Loucy (cell line): Measurements from ENCODE around the gene NFATC1.

ENCODE experiments used
- H2AFZ ChIP-seq: fragments of 200-600 bp; sonication (generic); 2 replicates; pipeline ENCODE4 v1.6.0; 2016; ENCODE audit warnings: antibody characterized with exemption, mild to moderate bottlenecking, low read length, moderate library complexity
- H3F3A ChIP-seq: fragments of 200-600 bp; 2 replicates; pipeline ENCODE4 v1.6.0; 2016; ENCODE audit warnings: antibody characterized with exemption, low read depth, mild to moderate bottlenecking
- H3K27me3 ChIP-seq: fragments of 200-600 bp; sonication (generic); 2 replicates; pipeline ENCODE4 v1.6.1; 2014; ENCODE audit warnings: low read length, mild to moderate bottlenecking; ENCODE audit not compliant: insufficient read depth, poor library complexity, severe bottlenecking
- H3K36me3 ChIP-seq: fragments of 200-600 bp; sonication (generic); 2 replicates; pipeline ENCODE4 v1.6.1; 2016; ENCODE audit warnings: low read length; ENCODE audit not compliant: insufficient read depth
- H3K4me1 ChIP-seq: fragments of 200-600 bp; sonication (generic); 2 replicates; pipeline ENCODE4 v1.5.1; 2014; ENCODE audit warnings: low read length, mild to moderate bottlenecking; ENCODE audit not compliant: insufficient read depth, poor library complexity, severe bottlenecking
- H3K4me2 ChIP-seq: fragments of 200-600 bp; sonication (generic); 2 replicates; pipeline ENCODE4 v1.6.0; 2014; ENCODE audit warnings: antibody characterized with exemption, low read length, low read depth, mild to moderate bottlenecking; ENCODE audit not compliant: poor library complexity, severe bottlenecking
- H3K4me3 ChIP-seq: fragments of 200-600 bp; sonication (generic); 2 replicates; pipeline ENCODE4 v1.5.1; 2014; ENCODE audit warnings: low read length, mild to moderate bottlenecking, mixed read lengths; ENCODE audit not compliant: poor library complexity, severe bottlenecking
- H3K79me2 ChIP-seq: fragments of 200-600 bp; sonication (generic); 2 replicates; pipeline ENCODE4 v1.6.1; 2014; ENCODE audit warnings: low read length; ENCODE audit not compliant: insufficient read depth
- H3K9ac ChIP-seq: fragments of 200-600 bp; sonication (generic); 2 replicates; pipeline ENCODE4 v1.6.0; 2014; ENCODE audit warnings: mild to moderate bottlenecking, low read depth, low read length, moderate library complexity; ENCODE audit not compliant: poor library complexity, severe bottlenecking
- H3K9me2 ChIP-seq: fragments of 200-600 bp; sonication (generic); replicated peaks from 2 replicates; pipeline ENCODE4 v1.6.1; 2016; ENCODE audit warnings: low read depth, low read length, mixed read lengths
- H3K9me3 ChIP-seq: fragments of 200-600 bp; sonication (generic); 2 replicates; pipeline ENCODE4 v1.6.1; 2014; ENCODE audit warnings: mild to moderate bottlenecking, antibody characterized with exemption, low read length, low read depth; ENCODE audit not compliant: insufficient read depth
- H4K20me1 ChIP-seq: fragments of 200-600 bp; sonication (generic); 2 replicates; pipeline ENCODE4 v1.6.0; 2014; ENCODE audit warnings: antibody characterized with exemption, low read length, mild to moderate bottlenecking; ENCODE audit not compliant: insufficient read depth, poor library complexity, severe bottlenecking
- CTCF ChIP-seq: fragments of 200-600 bp; sonication (generic); conservative IDR thresholded peaks from 2 replicates; pipeline ENCODE4 v1.5.1; 2014; ENCODE audit warnings: mild to moderate bottlenecking, antibody characterized with exemption, low read length
- EZH2phosphoT487 ChIP-seq: fragments of 200-600 bp; IDR thresholded peaks from 2 replicates; pipeline ENCODE4 v1.6.1; 2018; ENCODE audit warnings: antibody characterized with exemption, mild to moderate bottlenecking, moderate library complexity, borderline replicate concordance

NFATC1 gene

DNA sequence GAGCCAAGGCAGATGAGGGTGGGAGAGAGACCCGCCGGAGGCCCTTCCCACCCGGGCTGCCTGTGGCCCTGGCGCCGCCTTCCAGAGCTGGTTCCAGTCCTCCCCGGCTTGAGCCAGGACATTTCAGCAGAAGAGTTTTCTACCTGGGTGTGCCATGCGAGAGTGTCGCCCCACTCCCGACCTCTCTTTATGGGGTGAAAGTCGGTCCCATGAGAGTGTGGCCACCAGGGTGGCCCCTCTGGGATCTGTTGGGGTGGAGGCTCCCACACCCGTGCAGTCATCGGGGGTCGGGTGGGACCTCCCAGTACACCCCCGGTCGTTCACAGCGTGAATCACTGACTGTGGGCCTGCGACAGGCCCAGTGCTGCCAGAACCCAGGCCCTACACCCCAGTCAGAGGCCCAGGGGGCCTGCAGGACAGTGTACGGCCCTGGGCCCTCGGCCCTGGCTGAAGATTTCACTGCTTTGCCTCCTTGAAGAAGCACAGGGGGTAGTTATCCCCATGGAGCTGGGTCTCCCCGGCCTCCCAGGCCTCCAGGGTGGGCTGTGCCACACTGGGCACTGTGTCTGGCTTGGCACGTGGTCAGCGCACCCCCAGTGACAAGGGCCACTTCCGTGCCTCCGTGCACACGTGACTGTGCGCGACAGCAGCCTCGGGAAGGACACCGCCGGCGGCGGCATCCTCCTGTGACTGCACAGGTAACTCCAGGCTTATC lies 5.9 kb downstream of the NFATC1 start:
- H3K9ac ChIP-seq: no peak overlapping the region
- H3K4me3 ChIP-seq: peak overlapping the region; percentile 51
- no peaks in the 10 kb centered on the region for H3F3A ChIP-seq

DNA sequence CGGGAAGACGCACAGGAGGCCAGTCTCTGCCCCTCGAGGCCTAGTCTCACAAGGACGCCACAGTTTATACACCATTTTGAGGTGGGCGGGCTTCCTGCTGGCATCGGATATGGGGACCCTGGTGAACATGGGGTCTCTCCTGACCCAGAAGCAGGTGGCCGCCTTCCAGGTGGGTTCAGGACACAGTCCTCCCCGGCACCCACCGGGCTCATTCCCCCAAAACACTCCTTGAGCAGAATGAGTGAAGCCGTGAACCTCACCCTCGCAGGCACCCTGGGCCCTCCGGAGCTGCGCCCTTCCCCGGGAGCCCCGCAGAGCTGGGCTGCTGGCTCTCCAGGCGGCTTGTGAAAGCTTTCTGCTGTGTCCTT lies 6.5 kb downstream of the NFATC1 start:
- Histone ChIP-seq H3K9ac (no peak overlapping the region), H3K4me3 (no peak overlapping the region), H3K4me2 (peak overlapping the region; percentile 68)

More for the DNA sequence above, 5.9 kb downstream of the NFATC1 start:
- Histone ChIP-seq H3K9me3 (no peaks in the 10 kb centered on the region), H3K79me2 (peaks cover 75% of the 10 kb centered on the region), H3K9me2 (no peaks in the 10 kb centered on the region), H3K4me1 (peaks cover 62% of the 10 kb centered on the region), H3K36me3 (no peaks in the 10 kb centered on the region), H3K4me2 (peak overlapping the region; percentile 68), H3K27me3 (no peaks in the 10 kb centered on the region), H4K20me1 (peaks cover 18% of the 10 kb centered on the region), H2AFZ (no peak overlapping the region)
- TF ChIP-seq CTCF (no peak), EZH2phosphoT487 (no peak)

GRCh38 chr18:79402977-79403722 lies 7.4 kb downstream of the NFATC1 start:
- no peak overlapping the region for H2AFZ ChIP-seq
- H3K9me2 ChIP-seq: no peaks in the 10 kb centered on the region
- no peak for TF ChIP-seq EZH2phosphoT487
- TF ChIP-seq CTCF: no peak
- H3K9ac ChIP-seq: peak overlapping the region; percentile 32
- H3K4me3 ChIP-seq: peak overlapping the region; percentile 56
- H3K27me3 ChIP-seq: no peaks in the 10 kb centered on the region
- no peaks in the 10 kb centered on the region for H3F3A ChIP-seq
- peak overlapping the region; percentile 68 for H3K4me2 ChIP-seq
- peaks cover 83% of the 10 kb centered on the region for H3K79me2 ChIP-seq
- H4K20me1 ChIP-seq: peaks cover 18% of the 10 kb centered on the region
- no peaks in the 10 kb centered on the region for H3K36me3 ChIP-seq
- peaks cover 54% of the 10 kb centered on the region for H3K4me1 ChIP-seq
- no peaks in the 10 kb centered on the region for H3K9me3 ChIP-seq

More for the DNA sequence above, 6.5 kb downstream of the NFATC1 start:
- Histone ChIP-seq H3K9me3 (no peaks in the 10 kb centered on the region), H4K20me1 (peaks cover 18% of the 10 kb centered on the region), H3K27me3 (no peaks in the 10 kb centered on the region), H3K9me2 (no peaks in the 10 kb centered on the region), H2AFZ (no peak overlapping the region), H3K36me3 (no peaks in the 10 kb centered on the region), H3K79me2 (peaks cover 78% of the 10 kb centered on the region), H3F3A (no peaks in the 10 kb centered on the region), H3K4me1 (peaks cover 58% of the 10 kb centered on the region)
- no peak for TF ChIP-seq EZH2phosphoT487
- no peak for TF ChIP-seq CTCF
